ENCODE results near the gene BMPR1A. TPM values are rescaled to one million over a fixed set of nuclear protein-coding genes. Genes with fewer than 3 reads are reported as not detected.

Gene BMPR1A
- total and polyA plus RNA-seq, 9 of the 15 experiments (the other 6 are each of a cell fraction or from before 2014, with no cell fraction given) = 1.6 to 17.5 (median 9.1) TPM

DNA sequence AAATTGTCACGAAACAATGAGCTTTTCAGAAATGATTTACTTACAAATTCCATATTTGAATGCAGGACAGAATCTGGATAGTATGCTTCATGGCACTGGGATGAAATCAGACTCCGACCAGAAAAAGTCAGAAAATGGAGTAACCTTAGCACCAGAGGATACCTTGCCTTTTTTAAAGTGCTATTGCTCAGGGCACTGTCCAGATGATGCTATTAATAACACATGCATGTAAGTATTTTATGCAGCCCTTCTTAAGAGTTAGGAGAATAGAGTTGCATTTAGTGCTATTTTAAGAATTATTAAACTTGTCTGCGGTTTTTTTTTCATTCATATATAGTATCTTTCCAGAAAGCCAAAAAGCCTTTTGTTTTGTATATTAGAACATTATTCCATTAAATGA lies 133.6 kb downstream of the BMPR1A start:
- POLR2A ChIA-PET = interaction anchor here (1.1 kb wide), 1 partner anchor 11 kb away, joined by 3 read pairs; no protein-coding TSS in a partner anchor
- in situ Hi-C loops (cut with MboI) = no loop called here

More for the DNA sequence above, 133.6 kb downstream of the BMPR1A start:
- Histone ChIP-seq H2AFZ (ENCODE audit: low read depth, low read length) (no peak overlapping the region), H3K36me3 (ENCODE audit: control insufficient read depth, insufficient read depth, low read length) (peaks cover 17% of the 10 kb centered on the region; the same call in 2 of the 3 replicates), H3K79me2 (ENCODE audit: control insufficient read depth, insufficient read depth, low read length) (0 out of 3 replicates have a peak, but pooled peaks cover 2% of the 10 kb centered on the region), H3K9me1 (ENCODE audit: control insufficient read depth, insufficient read depth, low read length) (no peaks in the 10 kb centered on the region), H3K27ac (ENCODE audit: extremely low read depth, low read depth, low read length) (peak overlapping the region; percentile 81; the same call in 1 of the 3 replicates), H3K27me3 (ENCODE audit: control insufficient read depth in 2 of 2, insufficient read depth in 2 of 2, low read length in 2 of 2) (no peaks in the 10 kb centered on the region), H3K4me1 (replicated peaks in 1 of 2; ENCODE audit: control insufficient read depth in 2 of 2, insufficient read depth in 2 of 2, low read length in 2 of 2) (peaks cover 3 to 17% of the 10 kb centered on the region in 2 experiments; a peak in 4 of 5 replicates), H3K4me3 (no peak overlapping the region), H3K4me2 (ENCODE audit: insufficient read depth, low read length) (no peak overlapping the region), H4K20me1 (replicated peaks; ENCODE audit: control insufficient read depth, insufficient read depth, low read length) (no peaks in the 10 kb centered on the region), H3K9me3 (replicated peaks; ENCODE audit: control insufficient read depth, insufficient read depth, low read depth, low read length) (no peaks in the 10 kb centered on the region), H3K9ac (ENCODE audit: insufficient read depth in 1 of 2, low read depth in 2 of 2, low read length in 2 of 2) (no peak overlapping the region)
- no TSS peak for BruUV-seq (replicated peaks)
- no peak for DNase-seq (ENCODE audit: extremely low read depth in 1 of 4, low spot score in 3 of 4)
- ATAC-seq = no peak
- no peak for TF ChIP-seq ZNF146 (CRISPR knock-in tag; IDR thresholded peaks at IDR 0.05; ENCODE audit: unreplicated experiment)
- TF ChIP-seq, protein P1, sequence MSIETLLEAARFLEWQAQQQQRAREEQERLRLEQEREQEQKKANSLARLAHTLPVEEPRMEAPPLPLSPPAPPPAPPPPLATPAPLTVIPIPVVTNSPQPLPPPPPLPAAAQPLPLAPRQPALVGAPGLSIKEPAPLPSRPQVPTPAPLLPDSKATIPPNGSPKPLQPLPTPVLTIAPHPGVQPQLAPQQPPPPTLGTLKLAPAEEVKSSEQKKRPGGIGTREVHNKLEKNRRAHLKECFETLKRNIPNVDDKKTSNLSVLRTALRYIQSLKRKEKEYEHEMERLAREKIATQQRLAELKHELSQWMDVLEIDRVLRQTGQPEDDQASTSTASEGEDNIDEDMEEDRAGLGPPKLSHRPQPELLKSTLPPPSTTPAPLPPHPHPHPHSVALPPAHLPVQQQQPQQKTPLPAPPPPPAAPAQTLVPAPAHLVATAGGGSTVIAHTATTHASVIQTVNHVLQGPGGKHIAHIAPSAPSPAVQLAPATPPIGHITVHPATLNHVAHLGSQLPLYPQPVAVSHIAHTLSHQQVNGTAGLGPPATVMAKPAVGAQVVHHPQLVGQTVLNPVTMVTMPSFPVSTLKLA (conservative IDR thresholded peaks at IDR 0.05) = no peak
- TF ChIP-seq, protein P2, sequence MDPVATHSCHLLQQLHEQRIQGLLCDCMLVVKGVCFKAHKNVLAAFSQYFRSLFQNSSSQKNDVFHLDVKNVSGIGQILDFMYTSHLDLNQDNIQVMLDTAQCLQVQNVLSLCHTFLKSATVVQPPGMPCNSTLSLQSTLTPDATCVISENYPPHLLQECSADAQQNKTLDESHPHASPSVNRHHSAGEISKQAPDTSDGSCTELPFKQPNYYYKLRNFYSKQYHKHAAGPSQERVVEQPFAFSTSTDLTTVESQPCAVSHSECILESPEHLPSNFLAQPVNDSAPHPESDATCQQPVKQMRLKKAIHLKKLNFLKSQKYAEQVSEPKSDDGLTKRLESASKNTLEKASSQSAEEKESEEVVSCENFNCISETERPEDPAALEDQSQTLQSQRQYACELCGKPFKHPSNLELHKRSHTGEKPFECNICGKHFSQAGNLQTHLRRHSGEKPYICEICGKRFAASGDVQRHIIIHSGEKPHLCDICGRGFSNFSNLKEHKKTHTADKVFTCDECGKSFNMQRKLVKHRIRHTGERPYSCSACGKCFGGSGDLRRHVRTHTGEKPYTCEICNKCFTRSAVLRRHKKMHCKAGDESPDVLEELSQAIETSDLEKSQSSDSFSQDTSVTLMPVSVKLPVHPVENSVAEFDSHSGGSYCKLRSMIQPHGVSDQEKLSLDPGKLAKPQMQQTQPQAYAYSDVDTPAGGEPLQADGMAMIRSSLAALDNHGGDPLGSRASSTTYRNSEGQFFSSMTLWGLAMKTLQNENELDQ (CRISPR knock-in tag; IDR thresholded peaks at IDR 0.05; ENCODE audit: borderline replicate concordance) = no peak
- intact Hi-C loops (cut with micrococcal nuclease) = loop anchor here (1.0 kb wide), 1 partner anchor 132 kb away; no protein-coding TSS in a partner anchor
- FAIRE-seq = no peak
- CTCF ChIA-PET (ENCODE audit: low intra/inter-chr PET ratio) = no interaction called here
- WGBS (ENCODE audit: insufficient coverage, low coverage, missing lambda C conversion rate) = 63% methylated on average over 3 of the region's 3 CpGs

All from K562 (cell line).